Neural cell (in vitro differentiated cells): ENCODE measurements around the gene MYBPHL. TPM values are rescaled to one million over a fixed set of nuclear protein-coding genes. Genes with fewer than 3 reads are reported as not detected.
A peak's percentile ranks its signal among the peaks of the same experiment; 100 is the strongest.

Experiments used
- H2AFZ ChIP-seq: fragments of 200-600, 300-800 bp; sonication (generic), shearing (Covaris generic); 2 replicates; pipeline ENCODE4 v1.6.0; 2014; ENCODE audit warnings: low read depth, mild to moderate bottlenecking, antibody characterized with exemption, low read length, moderate library complexity
- H3F3A ChIP-seq: fragments of 200-600 bp; shearing (Covaris generic); 2 replicates; pipeline ENCODE4 v1.6.1; 2016; ENCODE audit warnings: mild to moderate bottlenecking, moderate library complexity, mixed read lengths, antibody characterized with exemption, low read length; ENCODE audit not compliant: insufficient read depth, poor library complexity, severe bottlenecking
- H3K27ac ChIP-seq: fragments of 200-600, 300-800 bp; sonication (generic), shearing (Covaris generic); 2 replicates; pipeline ENCODE4 v1.5.1; 2014; ENCODE audit warnings: mild to moderate bottlenecking, low read length, moderate library complexity
- H3K27me3 ChIP-seq: fragments of 300-800, 200-600 bp; sonication (generic), shearing (Covaris generic); 2 replicates; pipeline ENCODE4 v1.6.0; 2014; ENCODE audit warnings: mild to moderate bottlenecking, low read depth, low read length, moderate library complexity; ENCODE audit not compliant: insufficient read depth
- H3K36me3 ChIP-seq: fragments of 300-800, 200-600 bp; sonication (generic), shearing (Covaris generic); 2 replicates; pipeline ENCODE4 v1.5.1; 2014; ENCODE audit warnings: mild to moderate bottlenecking, antibody characterized with exemption, low read length, moderate library complexity; ENCODE audit not compliant: insufficient read depth
- H3K4me2 ChIP-seq: fragments of 300-800, 200-600 bp; sonication (generic), shearing (Covaris generic); 2 replicates; pipeline ENCODE4 v1.6.0; 2014; ENCODE audit warnings: mild to moderate bottlenecking, low read length
- H3K4me3 ChIP-seq: fragments of 300-800, 200-600 bp; sonication (generic), shearing (Covaris generic); 2 replicates; pipeline ENCODE4 v1.5.1; 2014; ENCODE audit warnings: mild to moderate bottlenecking, low read length, moderate library complexity
- H3K79me2 ChIP-seq: fragments of 200-600 bp; shearing (Covaris generic); replicated peaks from 2 replicates; pipeline ENCODE4 v1.6.0; 2014; ENCODE audit warnings: mild to moderate bottlenecking, low read length, moderate library complexity; ENCODE audit not compliant: insufficient read depth
- H3K9ac ChIP-seq: fragments of 300-800, 200-600 bp; sonication (generic), shearing (Covaris generic); 2 replicates; pipeline ENCODE4 v1.6.1; 2016; ENCODE audit warnings: mild to moderate bottlenecking, low read length, mixed read lengths
- H3K9me2 ChIP-seq: fragments of 200-600 bp; shearing (Covaris generic); 2 replicates; pipeline ENCODE4 v1.6.1; 2016; ENCODE audit warnings: mild to moderate bottlenecking, low read length, mixed read lengths; ENCODE audit not compliant: insufficient read depth
- H3K9me3 ChIP-seq: fragments of 200-600, 300-800 bp; sonication (generic), shearing (Covaris generic); 2 replicates; pipeline ENCODE4 v1.6.1; 2016; ENCODE audit warnings: mild to moderate bottlenecking, mixed run types, low read length, moderate library complexity, mixed read lengths
- H4K20me1 ChIP-seq: fragments of 200-600 bp; shearing (Covaris generic); 2 replicates; pipeline ENCODE4 v1.6.1; 2016; ENCODE audit warnings: mild to moderate bottlenecking, mixed run types; ENCODE audit not compliant: insufficient read depth
- EP300 ChIP-seq: fragments of 450-650 bp; conservative IDR thresholded peaks from 2 replicates; pipeline ENCODE4 v1.6.1; 2014; ENCODE audit warnings: antibody characterized with exemption, mild to moderate bottlenecking, moderate library complexity; ENCODE audit not compliant: poor library complexity, severe bottlenecking
- EZH2 ChIP-seq: fragments of 200-600, 300-800 bp; shearing (Covaris generic), sonication (generic); IDR thresholded peaks from 2 replicates; pipeline ENCODE4 v1.6.1; 2014; ENCODE audit warnings: antibody characterized with exemption, low read length, borderline replicate concordance, mild to moderate bottlenecking; ENCODE audit not compliant: insufficient read depth, poor library complexity, severe bottlenecking
- MXI1 ChIP-seq: fragments of 450-650 bp; conservative IDR thresholded peaks from 2 replicates; pipeline ENCODE4 v1.6.1; 2014; ENCODE audit warnings: antibody characterized with exemption, mild to moderate bottlenecking; ENCODE audit not compliant: poor library complexity, severe bottlenecking
- POLR2AphosphoS5 ChIP-seq: IDR thresholded peaks from 2 replicates; pipeline ENCODE4 v1.6.1; 2012
- RAD21 ChIP-seq: fragments of 450-650 bp; conservative IDR thresholded peaks from 2 replicates; pipeline ENCODE4 v1.6.1; 2014; ENCODE audit warnings: antibody characterized with exemption, mild to moderate bottlenecking, moderate library complexity
- SMC3 ChIP-seq: fragments of 450-650 bp; conservative IDR thresholded peaks from 2 replicates; pipeline ENCODE4 v1.6.1; 2014; ENCODE audit warnings: antibody characterized with exemption, mild to moderate bottlenecking, moderate library complexity; ENCODE audit not compliant: poor library complexity
- TAF1 ChIP-seq: IDR thresholded peaks from 2 replicates; pipeline ENCODE4 v1.6.1; 2012; ENCODE audit warnings: low read depth
- polyA plus RNA-seq: library from polyadenylated mRNA; depleted of rRNA; stranded (reverse); fragments of >200 nt; gene quantifications from 2 replicates; pipeline ENCODE4 v1.2.3, GENCODE V29; 2014
- TF ChIP-seq, protein P1 (sequence below): IDR thresholded peaks from 2 replicates; pipeline ENCODE4 v1.6.1; 2012; ENCODE audit warnings: borderline replicate concordance
- TF ChIP-seq, protein P2 (sequence below): fragments of 450-650 bp; IDR thresholded peaks from 2 replicates; pipeline ENCODE4 v1.5.1; 2014; ENCODE audit warnings: antibody characterized with exemption, mild to moderate bottlenecking, moderate library complexity; ENCODE audit not compliant: poor library complexity, severe bottlenecking

Gene MYBPHL
- polyA plus RNA-seq, 1 donor from 2014 or later: 1.6 TPM

DNA sequence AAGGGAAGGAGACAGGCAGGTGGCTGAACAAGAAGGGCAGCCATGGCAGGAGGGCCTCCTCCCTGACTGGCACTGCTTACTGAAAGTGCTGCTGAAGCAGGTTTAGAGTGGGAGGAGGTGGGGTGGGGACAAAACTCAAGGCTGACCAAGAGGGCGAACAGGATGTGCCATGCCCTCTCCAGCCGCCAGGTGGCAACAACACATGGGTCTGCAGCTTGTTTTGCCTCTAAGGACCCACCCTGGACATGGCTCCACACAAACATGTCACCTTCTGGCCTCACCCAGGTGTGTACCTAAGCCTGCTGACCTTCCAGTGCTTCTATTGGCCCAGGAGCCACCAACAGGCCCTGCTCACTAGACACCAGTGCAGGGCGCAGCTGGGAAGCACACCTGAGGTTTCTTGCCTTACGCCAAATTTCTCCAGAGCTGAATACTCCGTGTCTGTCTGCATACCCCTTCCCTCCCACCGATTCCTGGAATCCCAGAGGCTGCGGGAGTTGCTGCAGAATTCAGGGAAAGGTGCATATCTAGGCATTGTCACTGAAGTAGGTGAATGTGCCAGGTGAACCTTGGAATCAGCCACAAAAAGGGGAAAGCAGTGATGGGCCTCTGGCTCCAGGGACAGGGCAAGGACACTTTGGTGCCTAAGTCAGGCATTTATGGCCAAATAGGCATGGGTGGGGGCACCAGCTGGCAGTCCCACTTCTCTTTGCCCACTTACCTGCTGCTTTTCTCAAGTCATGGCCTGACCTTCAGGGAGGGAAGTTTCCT, 29.2 kb downstream of the MYBPHL start:
- Histone ChIP-seq H3K4me2 (no peak overlapping the region), H3K27ac (no peak overlapping the region)

DNA sequence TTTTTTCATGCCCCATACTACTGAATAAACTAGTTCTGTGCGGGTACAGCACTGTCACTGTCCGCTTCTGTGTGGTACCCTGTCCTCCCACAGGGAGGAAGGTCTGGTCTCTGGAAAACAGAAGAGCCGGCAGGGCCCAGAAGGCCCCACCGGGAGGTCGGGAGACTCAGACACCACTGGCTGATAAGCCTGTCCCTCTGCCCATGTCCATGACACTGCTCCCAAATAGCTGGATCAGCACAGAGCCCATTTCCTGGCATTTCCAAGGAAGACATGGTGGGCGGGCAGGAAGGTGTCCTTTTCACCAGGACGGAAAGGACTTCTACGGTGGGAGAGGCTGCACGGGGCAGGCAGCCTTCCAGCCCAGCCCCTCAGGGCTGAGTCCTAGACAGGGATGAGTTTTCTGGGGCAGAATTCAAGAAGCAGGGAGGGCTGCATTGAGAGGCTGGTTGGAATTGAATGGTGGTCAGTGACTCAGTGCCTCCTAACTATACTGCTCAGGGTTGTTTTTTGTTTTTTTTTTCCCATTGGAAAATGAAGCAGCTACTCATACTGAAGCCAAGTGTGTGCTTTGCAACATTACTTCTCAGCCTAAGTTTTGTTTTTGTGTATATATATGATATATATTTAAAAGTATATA, 31.0 kb downstream of the MYBPHL start:
- Histone ChIP-seq H3K79me2 (no peaks in the 10 kb centered on the region), H3K27ac (no peak overlapping the region), H3F3A (no peaks in the 10 kb centered on the region), H4K20me1 (no peaks in the 10 kb centered on the region), H3K9me2 (no peaks in the 10 kb centered on the region), H3K4me3 (no peak overlapping the region), H3K27me3 (no peaks in the 10 kb centered on the region), H2AFZ (no peak overlapping the region), H3K9ac (no peak overlapping the region), H3K4me2 (no peak overlapping the region), H3K9me3 (no peaks in the 10 kb centered on the region), H3K36me3 (no peaks in the 10 kb centered on the region)
- TF ChIP-seq SMC3: no peak
- TF ChIP-seq, protein P1, sequence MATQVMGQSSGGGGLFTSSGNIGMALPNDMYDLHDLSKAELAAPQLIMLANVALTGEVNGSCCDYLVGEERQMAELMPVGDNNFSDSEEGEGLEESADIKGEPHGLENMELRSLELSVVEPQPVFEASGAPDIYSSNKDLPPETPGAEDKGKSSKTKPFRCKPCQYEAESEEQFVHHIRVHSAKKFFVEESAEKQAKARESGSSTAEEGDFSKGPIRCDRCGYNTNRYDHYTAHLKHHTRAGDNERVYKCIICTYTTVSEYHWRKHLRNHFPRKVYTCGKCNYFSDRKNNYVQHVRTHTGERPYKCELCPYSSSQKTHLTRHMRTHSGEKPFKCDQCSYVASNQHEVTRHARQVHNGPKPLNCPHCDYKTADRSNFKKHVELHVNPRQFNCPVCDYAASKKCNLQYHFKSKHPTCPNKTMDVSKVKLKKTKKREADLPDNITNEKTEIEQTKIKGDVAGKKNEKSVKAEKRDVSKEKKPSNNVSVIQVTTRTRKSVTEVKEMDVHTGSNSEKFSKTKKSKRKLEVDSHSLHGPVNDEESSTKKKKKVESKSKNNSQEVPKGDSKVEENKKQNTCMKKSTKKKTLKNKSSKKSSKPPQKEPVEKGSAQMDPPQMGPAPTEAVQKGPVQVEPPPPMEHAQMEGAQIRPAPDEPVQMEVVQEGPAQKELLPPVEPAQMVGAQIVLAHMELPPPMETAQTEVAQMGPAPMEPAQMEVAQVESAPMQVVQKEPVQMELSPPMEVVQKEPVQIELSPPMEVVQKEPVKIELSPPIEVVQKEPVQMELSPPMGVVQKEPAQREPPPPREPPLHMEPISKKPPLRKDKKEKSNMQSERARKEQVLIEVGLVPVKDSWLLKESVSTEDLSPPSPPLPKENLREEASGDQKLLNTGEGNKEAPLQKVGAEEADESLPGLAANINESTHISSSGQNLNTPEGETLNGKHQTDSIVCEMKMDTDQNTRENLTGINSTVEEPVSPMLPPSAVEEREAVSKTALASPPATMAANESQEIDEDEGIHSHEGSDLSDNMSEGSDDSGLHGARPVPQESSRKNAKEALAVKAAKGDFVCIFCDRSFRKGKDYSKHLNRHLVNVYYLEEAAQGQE: no peak
- no peak for TF ChIP-seq TAF1
- no peak for TF ChIP-seq EP300
- TF ChIP-seq POLR2AphosphoS5: no peak
- TF ChIP-seq RAD21: no peak
- no peak for TF ChIP-seq EZH2
- TF ChIP-seq, protein P2, sequence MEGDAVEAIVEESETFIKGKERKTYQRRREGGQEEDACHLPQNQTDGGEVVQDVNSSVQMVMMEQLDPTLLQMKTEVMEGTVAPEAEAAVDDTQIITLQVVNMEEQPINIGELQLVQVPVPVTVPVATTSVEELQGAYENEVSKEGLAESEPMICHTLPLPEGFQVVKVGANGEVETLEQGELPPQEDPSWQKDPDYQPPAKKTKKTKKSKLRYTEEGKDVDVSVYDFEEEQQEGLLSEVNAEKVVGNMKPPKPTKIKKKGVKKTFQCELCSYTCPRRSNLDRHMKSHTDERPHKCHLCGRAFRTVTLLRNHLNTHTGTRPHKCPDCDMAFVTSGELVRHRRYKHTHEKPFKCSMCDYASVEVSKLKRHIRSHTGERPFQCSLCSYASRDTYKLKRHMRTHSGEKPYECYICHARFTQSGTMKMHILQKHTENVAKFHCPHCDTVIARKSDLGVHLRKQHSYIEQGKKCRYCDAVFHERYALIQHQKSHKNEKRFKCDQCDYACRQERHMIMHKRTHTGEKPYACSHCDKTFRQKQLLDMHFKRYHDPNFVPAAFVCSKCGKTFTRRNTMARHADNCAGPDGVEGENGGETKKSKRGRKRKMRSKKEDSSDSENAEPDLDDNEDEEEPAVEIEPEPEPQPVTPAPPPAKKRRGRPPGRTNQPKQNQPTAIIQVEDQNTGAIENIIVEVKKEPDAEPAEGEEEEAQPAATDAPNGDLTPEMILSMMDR: no peak
- TF ChIP-seq MXI1: no peak

More for the DNA sequence above, 29.2 kb downstream of the MYBPHL start:
- H3K9me3 ChIP-seq: no peaks in the 10 kb centered on the region
- no peaks in the 10 kb centered on the region for H3K9me2 ChIP-seq
- no peaks in the 10 kb centered on the region for H3K36me3 ChIP-seq
- peak overlapping the region; percentile 5 for H3K9ac ChIP-seq
- no peaks in the 10 kb centered on the region for H3F3A ChIP-seq
- H4K20me1 ChIP-seq: no peaks in the 10 kb centered on the region
- H3K79me2 ChIP-seq: peaks cover 5% of the 10 kb centered on the region
- TF ChIP-seq MXI1 (no peak), EP300 (no peak), RAD21 (peak; percentile 77), SMC3 (peak; percentile 94)
- TF ChIP-seq, protein P2: peak; percentile 90
- H2AFZ ChIP-seq: no peak overlapping the region
- no peak overlapping the region for H3K4me3 ChIP-seq
- no peaks in the 10 kb centered on the region for H3K27me3 ChIP-seq
